ENCODE results near the gene ZFAND3. TPM values are rescaled to one million over a fixed set of nuclear protein-coding genes. Genes with fewer than 3 reads are reported as not detected.

Gene ZFAND3
- total and polyA plus RNA-seq, 8 donors: 19.8 to 164 (median 37.3) TPM

GRCh38 chr6:38183856-38184584 lies 364.5 kb downstream of the ZFAND3 start:
- H3K4me3 ChIP-seq: no peak overlapping the region
- 88 to 97% (median 93%) methylated on average over 13 of the region's 13 CpGs for WGBS, 5 donors
- no peak overlapping the region for H3K27ac ChIP-seq
- intact Hi-C loops (cut with DNase I; ENCODE audit: low total_unique reads): no loop called here
- H3K36me3 ChIP-seq: peaks cover 0 to 6% (median 2%) of the 10 kb centered on the region in 4 donors
- H3K27me3 ChIP-seq: no peaks in the 10 kb centered on the region
- DNase-seq: no peak
- no peaks in the 10 kb centered on the region for H3K9me3 ChIP-seq
- H3K4me1 ChIP-seq: no peaks in the 10 kb centered on the region
- TF ChIP-seq POLR2AphosphoS5 (IDR thresholded peaks at IDR 0.05) (no peak), POLR2A (IDR thresholded peaks at IDR 0.05) (no peak), EP300 (IDR thresholded peaks at IDR 0.05) (no peak), CTCF (IDR thresholded peaks at IDR 0.05) (no peak)

GRCh38 chr6:38184585-38185080 lies 365.1 kb downstream of the ZFAND3 start:
- DNase-seq: peak in 1 of 2 donors; percentile 27
- intact Hi-C loops (cut with DNase I; ENCODE audit: low total_unique reads): no loop called here
- no peak overlapping the region for H3K27ac ChIP-seq
- H3K36me3 ChIP-seq: peaks cover 0 to 6% (median 2%) of the 10 kb centered on the region in 4 donors
- H3K9me3 ChIP-seq: no peaks in the 10 kb centered on the region
- 79 to 91% (median 84%) methylated on average over 11 of the region's 11 CpGs for WGBS, 5 donors
- no peaks in the 10 kb centered on the region for H3K4me1 ChIP-seq
- H3K4me3 ChIP-seq: no peak overlapping the region
- no peaks in the 10 kb centered on the region for H3K27me3 ChIP-seq
- TF ChIP-seq POLR2AphosphoS5 (IDR thresholded peaks at IDR 0.05) (no peak), EP300 (IDR thresholded peaks at IDR 0.05) (no peak), CTCF (IDR thresholded peaks at IDR 0.05) (no peak), POLR2A (IDR thresholded peaks at IDR 0.05) (no peak)

- intact Hi-C loops (cut with DNase I; ENCODE audit: low total_unique reads): no loop called here
Observed at GRCh38 chr6:38185244-38185643, 365.7 kb downstream of the ZFAND3 start.

GRCh38 chr6:38185752-38186151 lies 366.2 kb downstream of the ZFAND3 start:
- intact Hi-C loops (cut with DNase I; ENCODE audit: low total_unique reads): no loop called here
- no peak for DNase-seq
- H3K27me3 ChIP-seq: no peaks in the 10 kb centered on the region
- H3K36me3 ChIP-seq: peaks cover 0 to 6% (median 2%) of the 10 kb centered on the region in 4 donors
- no peak overlapping the region for H3K27ac ChIP-seq
- H3K9me3 ChIP-seq: no peaks in the 10 kb centered on the region
- no peak overlapping the region for H3K4me3 ChIP-seq
- no peaks in the 10 kb centered on the region for H3K4me1 ChIP-seq
- WGBS, 5 donors: 95 to 98% (median 95%) methylated on average over 8 of the region's 8 CpGs
- no peak for TF ChIP-seq POLR2AphosphoS5 (IDR thresholded peaks at IDR 0.05)
- no peak for TF ChIP-seq EP300 (IDR thresholded peaks at IDR 0.05)
- no peak for TF ChIP-seq CTCF (IDR thresholded peaks at IDR 0.05)

More at GRCh38 chr6:38185244-38185643, 365.7 kb downstream of the ZFAND3 start:
- Histone ChIP-seq H3K36me3 (peaks cover 0 to 6% (median 2%) of the 10 kb centered on the region in 4 donors), H3K4me3 (no peak overlapping the region), H3K27ac (no peak overlapping the region), H3K27me3 (no peaks in the 10 kb centered on the region), H3K4me1 (no peaks in the 10 kb centered on the region), H3K9me3 (no peaks in the 10 kb centered on the region)
- no peak for DNase-seq
- WGBS, 5 donors: 92 to 97% (median 95%) methylated on average over 6 of the region's 6 CpGs
- no peak for TF ChIP-seq POLR2A (IDR thresholded peaks at IDR 0.05)
- TF ChIP-seq EP300 (IDR thresholded peaks at IDR 0.05): no peak
- no peak for TF ChIP-seq POLR2AphosphoS5 (IDR thresholded peaks at IDR 0.05)

GRCh38 chr6:38187325-38187724 lies 367.8 kb downstream of the ZFAND3 start:
- peak in 1 of 2 donors; percentile 15 for DNase-seq
- intact Hi-C loops (cut with DNase I; ENCODE audit: low total_unique reads): no loop called here
- Histone ChIP-seq H3K4me3 (no peak overlapping the region), H3K4me1 (no peaks in the 10 kb centered on the region), H3K36me3 (peaks cover 0 to 6% (median 2%) of the 10 kb centered on the region in 4 donors), H3K27ac (no peak overlapping the region), H3K27me3 (no peaks in the 10 kb centered on the region), H3K9me3 (no peaks in the 10 kb centered on the region)
- 81 to 89% (median 84%) methylated on average over 8 of the region's 8 CpGs for WGBS, 5 donors
- no peak for TF ChIP-seq POLR2A (IDR thresholded peaks at IDR 0.05)
- TF ChIP-seq EP300 (IDR thresholded peaks at IDR 0.05): no peak
- no peak for TF ChIP-seq CTCF (IDR thresholded peaks at IDR 0.05)
- no peak for TF ChIP-seq POLR2AphosphoS5 (IDR thresholded peaks at IDR 0.05)

All from stomach (tissue), 9 donors.